Ramos (cell line): Measurements from ENCODE around the gene ADGRF5.

Experiments
- in situ Hi-C: fragments of 300-500 bp; cut with MboI; formaldehyde crosslinking; loops from one replicate; pipeline ENCODE4 v1.14.3; 2022; ENCODE audit warnings: low sequenced_read_pairs; ENCODE audit not compliant: unreplicated experiment

Gene ADGRF5

GRCh38 chr6:46933751-46934150, 12.0 kb upstream of the ADGRF5 start:
- in situ Hi-C loops, result no loop called here

- in situ Hi-C loops, result no loop called here
These were observed 11.0 kb upstream of the ADGRF5 start for GRCh38 chr6:46932526-46933319.

GRCh38 chr6:46931416-46931815, 9.7 kb upstream of the ADGRF5 start:
- in situ Hi-C loops, result no loop called here

- in situ Hi-C loops, result no loop called here
These were observed 8.6 kb upstream of the ADGRF5 start for GRCh38 chr6:46930331-46930730.

- in situ Hi-C loops, result no loop called here
These were observed 5.3 kb upstream of the ADGRF5 start for GRCh38 chr6:46927066-46927465.

- in situ Hi-C loops, result no loop called here
These were observed 4.7 kb upstream of the ADGRF5 start for GRCh38 chr6:46926481-46926880.

GRCh38 chr6:46925563-46926253, 4.0 kb upstream of the ADGRF5 start:
- in situ Hi-C loops, result no loop called here

- in situ Hi-C loops, result no loop called here
These were observed 1.7 kb upstream of the ADGRF5 start for GRCh38 chr6:46923476-46923875.

GRCh38 chr6:46921059-46921458, 679 bp downstream of the ADGRF5 start:
- in situ Hi-C loops, result no loop called here

- in situ Hi-C loops, result no loop called here
These were observed 2.9 kb downstream of the ADGRF5 start for GRCh38 chr6:46918806-46919205.

GRCh38 chr6:46917002-46917545, 4.7 kb downstream of the ADGRF5 start:
- in situ Hi-C loops, result no loop called here

GRCh38 chr6:46915866-46916265, 5.9 kb downstream of the ADGRF5 start:
- in situ Hi-C loops, result no loop called here

GRCh38 chr6:46915380-46915779, 6.4 kb downstream of the ADGRF5 start:
- in situ Hi-C loops, result no loop called here

GRCh38 chr6:46914279-46914810, 7.4 kb downstream of the ADGRF5 start:
- in situ Hi-C loops, result no loop called here

GRCh38 chr6:46909371-46909770, 12.4 kb downstream of the ADGRF5 start:
- in situ Hi-C loops, result no loop called here

GRCh38 chr6:46906776-46907175, 15.0 kb downstream of the ADGRF5 start:
- in situ Hi-C loops, result no loop called here

GRCh38 chr6:46904117-46904516, 17.6 kb downstream of the ADGRF5 start:
- in situ Hi-C loops, result no loop called here

GRCh38 chr6:46903175-46903574, 18.6 kb downstream of the ADGRF5 start:
- in situ Hi-C loops, result no loop called here

- in situ Hi-C loops, result no loop called here
These were observed 19.8 kb downstream of the ADGRF5 start for GRCh38 chr6:46901882-46902314.

GRCh38 chr6:46900266-46900665, 21.5 kb downstream of the ADGRF5 start:
- in situ Hi-C loops, result no loop called here

- in situ Hi-C loops, result no loop called here
These were observed 22.1 kb downstream of the ADGRF5 start for GRCh38 chr6:46899659-46900058.
